OCI-LY7 (cell line): ENCODE data around the gene RLN3. TPM values are rescaled to one million over a fixed set of nuclear protein-coding genes. Genes with fewer than 3 reads are reported as not detected.

Experiments
- BruUV-seq: library from RNA; stranded (reverse); fragments of 400-500 nt; replicated peaks from 2 replicates; lab custom pipeline; 2021; lab: Mats Ljungman, UMichigan
- CTCF ChIA-PET: fragments of 300-600 bp; sonication (Branson Sonifier 250); formaldehyde crosslinking; loops from one replicate; lab custom pipeline; 2022; ENCODE audit warnings: antibody characterized with exemption; ENCODE audit not compliant: unreplicated experiment; lab: Charles Lee
- POLR2A ChIA-PET: fragments of 300-600 bp; sonication (Branson Sonifier 250); formaldehyde crosslinking; loops from one replicate; lab custom pipeline; 2022; ENCODE audit warnings: antibody characterized with exemption; lab: Charles Lee
- DNase-seq: peaks from one replicate; pipeline ENCODE4 v3.0.0-alpha.2; 2015; ENCODE audit warnings: low spot score
- H2AFZ ChIP-seq: fragments of 200-600 bp; sonication (generic), shearing (Covaris generic); 2 replicates; pipeline ENCODE4 v1.6.1; 2014; ENCODE audit warnings: mild to moderate bottlenecking, antibody characterized with exemption, low read length, moderate library complexity
- H3K27ac ChIP-seq: fragments of 200-600 bp; sonication (generic); 2 replicates; pipeline ENCODE4 v1.5.1; 2014; ENCODE audit warnings: mixed run types, low read depth, mild to moderate bottlenecking, moderate library complexity, low read length, inconsistent platforms; ENCODE audit not compliant: poor library complexity, severe bottlenecking
- H3K36me3 ChIP-seq: fragments of 200-600 bp; sonication (generic); 2 replicates; pipeline ENCODE4 v1.6.1; 2014; ENCODE audit warnings: mild to moderate bottlenecking, antibody characterized with exemption, low read length, moderate library complexity, mixed read lengths; ENCODE audit not compliant: insufficient read depth
- H3K4me1 ChIP-seq: fragments of 200-600 bp; sonication (generic); 2 replicates; pipeline ENCODE4 v1.5.1; 2014; ENCODE audit warnings: mild to moderate bottlenecking, low read length; ENCODE audit not compliant: insufficient read depth, poor library complexity, severe bottlenecking
- H3K4me2 ChIP-seq: fragments of 200-600 bp; sonication (generic); 2 replicates; pipeline ENCODE4 v1.6.1; 2014; ENCODE audit warnings: mild to moderate bottlenecking, low read length
- H3K4me3 ChIP-seq: fragments of 200-600 bp; sonication (generic); 2 replicates; pipeline ENCODE4 v1.5.1; 2014; ENCODE audit warnings: mild to moderate bottlenecking, low read depth, low read length; ENCODE audit not compliant: poor library complexity, severe bottlenecking
- H3K79me2 ChIP-seq: fragments of 200-600 bp; sonication (generic); 2 replicates; pipeline ENCODE4 v1.6.1; 2016; ENCODE audit warnings: low read depth, mild to moderate bottlenecking, low read length, moderate library complexity, mixed read lengths; ENCODE audit not compliant: insufficient read depth
- H3K9me2 ChIP-seq: fragments of 200-600 bp; sonication (generic); 2 replicates; pipeline ENCODE4 v1.6.1; 2016; ENCODE audit warnings: mild to moderate bottlenecking, low read length, mixed read lengths; ENCODE audit not compliant: insufficient read depth
- H3K9me3 ChIP-seq: fragments of 200-600 bp; sonication (generic); 2 replicates; pipeline ENCODE4 v1.6.1; 2014; ENCODE audit warnings: mild to moderate bottlenecking, mixed run types, low read length, mixed read lengths
- H4K20me1 ChIP-seq: fragments of 200-600 bp; sonication (generic); 2 replicates; pipeline ENCODE4 v1.6.1; 2014; ENCODE audit warnings: mild to moderate bottlenecking, antibody characterized with exemption, low read length, moderate library complexity, mixed read lengths; ENCODE audit not compliant: insufficient read depth
- EZH2phosphoT487 ChIP-seq: fragments of 200-600 bp; sonication (generic); IDR thresholded peaks from 2 replicates; pipeline ENCODE4 v1.6.1; 2018; ENCODE audit warnings: low read depth, borderline replicate concordance, mild to moderate bottlenecking, mixed run types, antibody characterized with exemption, low read length, moderate library complexity, mixed read lengths
- intact Hi-C: fragments of 100-400 bp; cut with micrococcal nuclease; formaldehyde crosslinking; loops from one replicate; pipeline ENCODE4 v1.10.0; 2022; ENCODE audit not compliant: unreplicated experiment
- total RNA-seq, 2 experiments: library from RNA; depleted of rRNA in 1 of 2; stranded (reverse); fragments of >200 nt in 1 of 2; shearing (Covaris generic) in 1 of 2; gene quantifications; 2 replicates each; pipeline ENCODE4 v1.2.3, GENCODE V29; 2014 to 2022
- TF ChIP-seq, protein P1 (sequence below): fragments of 200-600 bp; sonication (generic); conservative IDR thresholded peaks from 2 replicates; pipeline ENCODE4 v1.5.1; 2014; ENCODE audit warnings: mild to moderate bottlenecking, antibody characterized with exemption, low read length, moderate library complexity, mixed read lengths

Gene RLN3
- total RNA-seq, 2 experiments from 2014 or later, result not detected

- TF ChIP-seq EZH2phosphoT487, result no peak
- TF ChIP-seq, protein P1, sequence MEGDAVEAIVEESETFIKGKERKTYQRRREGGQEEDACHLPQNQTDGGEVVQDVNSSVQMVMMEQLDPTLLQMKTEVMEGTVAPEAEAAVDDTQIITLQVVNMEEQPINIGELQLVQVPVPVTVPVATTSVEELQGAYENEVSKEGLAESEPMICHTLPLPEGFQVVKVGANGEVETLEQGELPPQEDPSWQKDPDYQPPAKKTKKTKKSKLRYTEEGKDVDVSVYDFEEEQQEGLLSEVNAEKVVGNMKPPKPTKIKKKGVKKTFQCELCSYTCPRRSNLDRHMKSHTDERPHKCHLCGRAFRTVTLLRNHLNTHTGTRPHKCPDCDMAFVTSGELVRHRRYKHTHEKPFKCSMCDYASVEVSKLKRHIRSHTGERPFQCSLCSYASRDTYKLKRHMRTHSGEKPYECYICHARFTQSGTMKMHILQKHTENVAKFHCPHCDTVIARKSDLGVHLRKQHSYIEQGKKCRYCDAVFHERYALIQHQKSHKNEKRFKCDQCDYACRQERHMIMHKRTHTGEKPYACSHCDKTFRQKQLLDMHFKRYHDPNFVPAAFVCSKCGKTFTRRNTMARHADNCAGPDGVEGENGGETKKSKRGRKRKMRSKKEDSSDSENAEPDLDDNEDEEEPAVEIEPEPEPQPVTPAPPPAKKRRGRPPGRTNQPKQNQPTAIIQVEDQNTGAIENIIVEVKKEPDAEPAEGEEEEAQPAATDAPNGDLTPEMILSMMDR, result no peak
- H3K4me2 ChIP-seq, result peak overlapping the region; percentile 93
- ChIA-PET POLR2A (interaction anchor here (0.6 to 5.6 kb wide), 4 partner anchors 9 to 20 kb away, joined by 3 to 39 read pairs (median 6); no protein-coding TSS in a partner anchor), CTCF (interaction anchor here (0.5 to 1.1 kb wide), 2 partner anchors 27 to 1347 kb away, joined by 3 to 4 read pairs; partner anchors contain the start of gene IL27RA)
- H3K79me2 ChIP-seq, result peaks cover 54% of the 10 kb centered on the region
- no peaks in the 10 kb centered on the region for H3K9me2 ChIP-seq
- H3K4me1 ChIP-seq, result peaks cover 52% of the 10 kb centered on the region
- peak; percentile 41 for DNase-seq
- peaks cover 10% of the 10 kb centered on the region; the same call in 1 of the 2 replicates for H3K36me3 ChIP-seq
- peak overlapping the region; percentile 87 for H3K27ac ChIP-seq
- H3K4me3 ChIP-seq, result peak overlapping the region; percentile 78
- no peaks in the 10 kb centered on the region for H3K9me3 ChIP-seq
- intact Hi-C loops, result loop anchor here (1.0 kb wide), 1 partner anchor 18 kb away; no protein-coding TSS in a partner anchor
- peak overlapping the region; percentile 26; the same call in 1 of the 2 replicates for H2AFZ ChIP-seq
- H4K20me1 ChIP-seq, result no peaks in the 10 kb centered on the region
- BruUV-seq, result TSS peak; percentile 81
Observed at GRCh38 chr19:14004619-14005348, 23.2 kb upstream of the RLN3 start.

DNA sequence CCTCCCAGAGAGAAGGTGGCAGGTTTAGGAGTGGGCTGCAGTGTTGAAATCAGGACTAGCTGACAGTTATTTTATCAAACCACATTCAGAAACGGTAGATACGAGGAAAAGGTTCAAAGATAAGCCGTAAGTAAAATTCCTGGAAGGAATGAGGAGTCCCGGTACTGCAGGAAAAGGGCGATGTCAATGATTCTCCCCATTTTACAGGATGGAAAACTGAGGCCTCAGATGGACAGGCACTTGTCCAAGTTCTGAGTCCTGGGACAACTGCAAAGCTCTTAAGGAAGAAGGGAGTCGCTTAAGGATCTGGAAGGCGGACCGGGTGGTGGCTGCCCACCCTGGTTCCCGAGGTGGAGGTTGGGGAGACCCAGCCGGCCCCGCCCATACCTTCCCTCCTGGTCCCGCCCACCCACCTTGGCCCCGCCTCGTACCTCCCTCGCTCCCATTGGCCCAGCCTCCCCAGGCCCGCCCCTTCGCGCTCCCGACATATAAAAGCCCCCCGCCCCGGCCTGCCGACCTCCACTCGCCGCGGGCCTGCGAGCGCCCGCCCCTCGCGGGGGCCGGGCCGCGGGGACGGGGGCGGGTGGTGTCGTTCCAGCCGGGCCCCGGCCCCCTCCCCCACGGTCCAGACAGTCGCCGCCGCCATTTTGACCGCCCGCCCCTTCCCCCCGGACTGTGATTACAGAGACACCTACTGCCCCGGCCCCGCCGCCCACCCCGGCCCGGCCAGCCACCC, 22.4 kb upstream of the RLN3 start:
- Histone ChIP-seq H3K9me3 (no peaks in the 10 kb centered on the region), H3K9me2 (no peaks in the 10 kb centered on the region), H2AFZ (no peak overlapping the region; the same call in 1 of the 2 replicates), H3K79me2 (peaks cover 47% of the 10 kb centered on the region), H3K27ac (peak overlapping the region; percentile 87), H3K4me1 (peaks cover 50% of the 10 kb centered on the region), H3K4me3 (peak overlapping the region; percentile 78), H4K20me1 (no peaks in the 10 kb centered on the region), H3K36me3 (0 out of 2 replicates have a peak, but pooled peaks cover 2% of the 10 kb centered on the region), H3K4me2 (peak overlapping the region; percentile 93)
- no TSS peak for BruUV-seq
- intact Hi-C loops, result loop anchor here (1.0 kb wide), 3 partner anchors 19 to 76 kb away; partner anchors contain the start of gene DCAF15
- DNase-seq, result peak; percentile 91
- ChIA-PET POLR2A (interaction anchor here (0.6 to 5.6 kb wide), 4 partner anchors 9 to 21 kb away, joined by 3 to 39 read pairs (median 6); no protein-coding TSS in a partner anchor), CTCF (interaction anchor here (0.6 to 1.1 kb wide), 2 partner anchors 26 to 67 kb away, joined by 4 read pairs; partner anchors contain the start of genes IL27RA and PODNL1)
- TF ChIP-seq EZH2phosphoT487, result no peak
- TF ChIP-seq, protein P1, result no peak
